ENCODE data around the gene PNMA6F.

PNMA6F gene

GRCh38 chrX:153317996-153318722, 3.4 kb downstream of the PNMA6F start:
- no peak overlapping the region for H3K4me3 ChIP-seq (ENCODE audit: low read depth, low read length)
- no peak for DNase-seq (ENCODE audit: low read depth, low spot score)
- POLR2A ChIA-PET = no interaction called here
- CTCF ChIA-PET = no interaction called here
- TF ChIP-seq, protein P1, sequence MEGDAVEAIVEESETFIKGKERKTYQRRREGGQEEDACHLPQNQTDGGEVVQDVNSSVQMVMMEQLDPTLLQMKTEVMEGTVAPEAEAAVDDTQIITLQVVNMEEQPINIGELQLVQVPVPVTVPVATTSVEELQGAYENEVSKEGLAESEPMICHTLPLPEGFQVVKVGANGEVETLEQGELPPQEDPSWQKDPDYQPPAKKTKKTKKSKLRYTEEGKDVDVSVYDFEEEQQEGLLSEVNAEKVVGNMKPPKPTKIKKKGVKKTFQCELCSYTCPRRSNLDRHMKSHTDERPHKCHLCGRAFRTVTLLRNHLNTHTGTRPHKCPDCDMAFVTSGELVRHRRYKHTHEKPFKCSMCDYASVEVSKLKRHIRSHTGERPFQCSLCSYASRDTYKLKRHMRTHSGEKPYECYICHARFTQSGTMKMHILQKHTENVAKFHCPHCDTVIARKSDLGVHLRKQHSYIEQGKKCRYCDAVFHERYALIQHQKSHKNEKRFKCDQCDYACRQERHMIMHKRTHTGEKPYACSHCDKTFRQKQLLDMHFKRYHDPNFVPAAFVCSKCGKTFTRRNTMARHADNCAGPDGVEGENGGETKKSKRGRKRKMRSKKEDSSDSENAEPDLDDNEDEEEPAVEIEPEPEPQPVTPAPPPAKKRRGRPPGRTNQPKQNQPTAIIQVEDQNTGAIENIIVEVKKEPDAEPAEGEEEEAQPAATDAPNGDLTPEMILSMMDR (IDR thresholded peaks at IDR 0.05; ENCODE audit: insufficient read depth, low read length, missing control alignments) = no peak

DNA sequence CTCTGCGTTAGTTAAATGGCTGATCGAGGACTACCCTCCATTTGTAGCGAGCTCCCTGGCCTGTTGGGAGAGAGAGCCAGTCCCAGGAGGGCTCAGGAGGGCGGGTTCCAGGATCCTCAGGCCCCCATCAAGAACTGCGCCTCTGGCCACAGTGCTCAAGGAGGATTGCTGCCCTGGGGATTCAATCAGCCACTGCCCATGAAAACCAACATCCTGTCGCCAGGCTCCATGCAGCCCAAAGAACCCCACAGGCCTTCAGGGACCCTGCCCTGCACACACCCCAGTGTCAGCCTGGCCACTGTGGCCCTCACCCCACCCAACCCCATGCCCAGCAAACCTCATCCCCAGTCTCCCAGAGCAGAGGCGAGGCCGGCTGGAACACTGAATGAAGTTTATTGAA, 4.3 kb downstream of the PNMA6F start:
- CTCF ChIA-PET = no interaction called here
- no peak overlapping the region for H3K4me3 ChIP-seq (ENCODE audit: low read depth, low read length)
- TF ChIP-seq, protein P1 (IDR thresholded peaks at IDR 0.05; ENCODE audit: insufficient read depth, low read length, missing control alignments) = no peak
- POLR2A ChIA-PET = no interaction called here
- DNase-seq (ENCODE audit: low read depth, low spot score) = no peak

- CTCF ChIA-PET = no interaction called here
- TF ChIP-seq, protein P1 (IDR thresholded peaks at IDR 0.05; ENCODE audit: insufficient read depth, low read length, missing control alignments) = no peak
- no peak for DNase-seq (ENCODE audit: low read depth, low spot score)
- H3K4me3 ChIP-seq (ENCODE audit: low read depth, low read length) = no peak overlapping the region
- POLR2A ChIA-PET = no interaction called here
Measured at GRCh38 chrX:153312842-153313241, 8.7 kb downstream of the PNMA6F start.

GRCh38 chrX:153312041-153312440, 9.5 kb downstream of the PNMA6F start:
- CTCF ChIA-PET = no interaction called here
- POLR2A ChIA-PET = no interaction called here
- no peak for DNase-seq (ENCODE audit: low read depth, low spot score)
- no peak overlapping the region for H3K4me3 ChIP-seq (ENCODE audit: low read depth, low read length)
- TF ChIP-seq, protein P1 (IDR thresholded peaks at IDR 0.05; ENCODE audit: insufficient read depth, low read length, missing control alignments) = no peak

- POLR2A ChIA-PET = no interaction called here
- TF ChIP-seq, protein P1 (IDR thresholded peaks at IDR 0.05; ENCODE audit: insufficient read depth, low read length, missing control alignments) = no peak
- CTCF ChIA-PET = no interaction called here
- no peak for DNase-seq (ENCODE audit: low read depth, low spot score)
- no peak overlapping the region for H3K4me3 ChIP-seq (ENCODE audit: low read depth, low read length)
Measured at GRCh38 chrX:153310901-153311300, 10.7 kb downstream of the PNMA6F start.

DNA sequence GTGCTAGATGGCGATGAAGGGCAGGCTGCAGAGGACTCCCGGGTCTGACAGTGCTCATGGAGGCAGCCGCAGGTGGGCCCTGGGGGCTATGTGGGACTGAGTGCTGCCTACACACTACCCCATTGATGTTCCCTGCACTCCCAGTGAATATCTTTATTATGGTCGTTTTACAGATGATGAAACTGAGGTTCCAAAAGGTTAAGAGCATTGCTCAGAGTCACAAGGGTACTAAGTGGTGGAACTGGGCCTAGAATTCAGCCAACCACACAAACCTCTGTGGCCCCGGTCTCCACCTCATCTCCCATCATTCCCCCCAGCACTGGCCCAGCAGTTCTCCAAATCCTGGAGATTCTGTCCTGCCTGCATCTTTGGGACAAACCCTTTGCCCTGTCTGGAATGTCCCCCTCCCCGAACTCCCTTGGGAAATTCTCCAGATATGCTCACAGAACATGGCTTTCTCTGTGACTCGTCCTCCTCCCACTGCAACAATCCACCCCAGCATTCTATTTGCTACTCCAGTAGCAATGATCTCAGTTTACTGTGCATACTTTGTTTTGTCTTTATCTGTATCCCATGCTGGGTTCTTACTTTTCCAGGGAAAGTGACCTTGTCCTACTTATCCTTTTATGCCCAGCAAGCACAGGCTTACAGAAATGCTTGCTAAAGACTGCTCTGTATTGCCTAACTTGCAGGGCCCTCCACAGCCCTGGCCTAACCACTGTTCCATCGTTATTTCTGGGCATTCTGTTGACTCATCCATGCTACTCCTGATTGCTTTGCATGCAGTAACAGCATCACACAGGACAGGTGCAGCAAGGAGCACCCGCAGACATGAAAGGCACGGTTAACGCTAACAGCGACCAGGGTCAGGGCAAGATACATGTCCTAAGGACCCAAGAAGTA, 14.0 kb downstream of the PNMA6F start:
- peak; percentile 2 for DNase-seq (ENCODE audit: low read depth, low spot score)
- ChIA-PET POLR2A (no interaction called here), CTCF (no interaction called here)
- TF ChIP-seq, protein P1 (IDR thresholded peaks at IDR 0.05; ENCODE audit: insufficient read depth, low read length, missing control alignments) = no peak
- no peak overlapping the region for H3K4me3 ChIP-seq (ENCODE audit: low read depth, low read length)
